Peyer's patch (tissue), 4 donors: ENCODE results near the gene HDAC9.

Experiments used
- CTCF ChIP-seq, 6 experiments: fragments of 450-650 bp in 4 of 6; fragments of 200-600 bp in 2 of 6; sonication (generic) in 1 of 6; IDR thresholded peaks; one replicate each; pipeline ENCODE4 v1.5.1; 2017 to 2019; ENCODE audit warnings: antibody characterized with exemption in 6 of 6, mild to moderate bottlenecking in 3 of 6, moderate library complexity in 1 of 6
- POLR2A ChIP-seq, 2 donors: fragments of 450-650 bp; IDR thresholded peaks; one replicate each; pipeline ENCODE4 v1.5.1; 2017; ENCODE audit warnings: antibody characterized with exemption in 2 of 2, mild to moderate bottlenecking in 2 of 2, moderate library complexity in 2 of 2

- TF ChIP-seq CTCF (IDR thresholded peaks at IDR 0.05) (no peak), POLR2A (IDR thresholded peaks at IDR 0.05) (no peak)
Observed at GRCh38 chr7:18572154-18572553, 76.6 kb downstream of the HDAC9 start.
